Calu3 (cell line): Measurements from ENCODE around the gene MYH15. TPM values are rescaled to one million over a fixed set of nuclear protein-coding genes. Genes with fewer than 3 reads are reported as not detected.
A peak's percentile ranks its signal among the peaks of the same experiment; 100 is the strongest.

Experiments used
- Bru-seq: library from RNA; stranded (reverse); fragments of 400-500 nt; gene quantifications from one replicate; lab custom pipeline; 2021; lab: Mats Ljungman, UMichigan
- BruChase-seq, 2 experiments: library from RNA; stranded (reverse); fragments of 400-500 nt; gene quantifications; one replicate each; lab custom pipeline; 2021; lab: Mats Ljungman, UMichigan
- BruUV-seq: library from RNA; stranded (reverse); fragments of 400-500 nt; replicated peaks from 2 replicates; lab custom pipeline; 2021; lab: Mats Ljungman, UMichigan
- CTCF ChIA-PET: fragments of 300-600 bp; sonication (Branson Sonifier 250); formaldehyde crosslinking; loops from one replicate; lab custom pipeline; 2022; ENCODE audit warnings: antibody characterized with exemption; lab: Charles Lee
- DNase-seq: peaks from one replicate; pipeline ENCODE4 v3.0.0; 2022
- H3K27ac Mint-ChIP-seq: one replicate; pipeline ENCODE4 v1.8.0; 2022; ENCODE audit warnings: mixed read lengths; ENCODE audit not compliant: unreplicated experiment
- H3K27me3 Mint-ChIP-seq: one replicate; pipeline ENCODE4 v1.8.0; 2022; ENCODE audit warnings: mixed read lengths; ENCODE audit not compliant: unreplicated experiment
- H3K36me3 Mint-ChIP-seq: one replicate; pipeline ENCODE4 v1.8.0; 2022; ENCODE audit warnings: mild to moderate bottlenecking, moderate library complexity, mixed read lengths; ENCODE audit not compliant: insufficient read depth, unreplicated experiment
- H3K4me1 Mint-ChIP-seq: one replicate; pipeline ENCODE4 v1.8.0; 2022; ENCODE audit warnings: mild to moderate bottlenecking, low read depth, mixed read lengths; ENCODE audit not compliant: unreplicated experiment
- H3K4me3 Mint-ChIP-seq: one replicate; pipeline ENCODE4 v1.8.0; 2022; ENCODE audit warnings: mild to moderate bottlenecking, low read depth, moderate library complexity, mixed read lengths; ENCODE audit not compliant: unreplicated experiment
- H3K9me3 Mint-ChIP-seq: one replicate; pipeline ENCODE4 v1.8.0; 2022; ENCODE audit warnings: low read depth, mixed read lengths; ENCODE audit not compliant: unreplicated experiment
- intact Hi-C: fragments of 100-400 bp; cut with micrococcal nuclease; formaldehyde crosslinking; loops from one replicate; pipeline ENCODE4 v1.10.0; 2022; ENCODE audit not compliant: unreplicated experiment
- long read RNA-seq: library from polyadenylated mRNA; stranded (forward); transcript quantifications from one replicate; pipeline ENCODE4 v2.0.0, GENCODE V29; 2022
- total RNA-seq: library from RNA; stranded (reverse); gene quantifications from 2 replicates; pipeline ENCODE4 v1.2.3, GENCODE V29; 2022
- TF ChIP-seq, protein P1 (sequence below): fragments of 200-600 bp; IDR thresholded peaks from one replicate; pipeline ENCODE4 v1.8.0; 2022; ENCODE audit warnings: antibody characterized with exemption; ENCODE audit not compliant: unreplicated experiment

The MYH15 gene
- 0.35 and 0.64 TPM in 2 replicates for total RNA-seq
- Bru-seq, nascent RNA: percentile 29 among the genes with signal in this experiment
- percentile 36 among the genes with signal in this experiment for BruChase-seq, experiment 1, labeled RNA remaining after a 6-hour chase
- BruChase-seq, experiment 2, labeled RNA remaining after a 2-hour chase: percentile 22 among the genes with signal in this experiment
- long read RNA-seq: 0 reads

DNA sequence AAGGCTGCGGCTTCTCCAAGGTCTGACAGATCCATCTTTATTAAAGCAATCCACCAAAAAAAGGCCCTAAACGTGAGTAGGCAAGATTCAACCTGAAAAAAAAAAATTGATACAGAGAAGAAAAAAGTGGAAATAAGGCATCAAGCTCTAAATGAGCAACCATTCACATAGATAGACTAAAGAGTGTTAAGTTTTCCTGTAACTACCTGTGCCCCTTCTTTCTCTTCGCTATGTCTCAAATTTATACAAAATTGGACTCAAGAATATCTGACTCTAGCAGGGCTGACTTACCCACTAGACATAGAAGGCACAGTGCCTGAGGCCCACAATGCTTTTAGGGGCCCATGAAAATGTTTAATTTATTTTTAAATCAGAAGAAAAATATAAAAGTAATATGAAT, at the start of gene MYH15:
MYH15 (minus strand) TSS at position 101 of the 400 bp plus-strand sequence; CDS start at position 35, 66 bp downstream.
- no TSS peak for BruUV-seq
- Mint-ChIP-seq H3K27ac (no peak within 1 kb of the TSS), H3K9me3 (no peaks in the 10 kb centered on the region), H3K4me3 (no peak within 1 kb of the TSS), H3K36me3 (no peaks in the 10 kb centered on the region), H3K27me3 (no peaks in the 10 kb centered on the region), H3K4me1 (no peaks in the 10 kb centered on the region)
- intact Hi-C loops: no loop called here
- no peak for DNase-seq
- TF ChIP-seq, protein P1, sequence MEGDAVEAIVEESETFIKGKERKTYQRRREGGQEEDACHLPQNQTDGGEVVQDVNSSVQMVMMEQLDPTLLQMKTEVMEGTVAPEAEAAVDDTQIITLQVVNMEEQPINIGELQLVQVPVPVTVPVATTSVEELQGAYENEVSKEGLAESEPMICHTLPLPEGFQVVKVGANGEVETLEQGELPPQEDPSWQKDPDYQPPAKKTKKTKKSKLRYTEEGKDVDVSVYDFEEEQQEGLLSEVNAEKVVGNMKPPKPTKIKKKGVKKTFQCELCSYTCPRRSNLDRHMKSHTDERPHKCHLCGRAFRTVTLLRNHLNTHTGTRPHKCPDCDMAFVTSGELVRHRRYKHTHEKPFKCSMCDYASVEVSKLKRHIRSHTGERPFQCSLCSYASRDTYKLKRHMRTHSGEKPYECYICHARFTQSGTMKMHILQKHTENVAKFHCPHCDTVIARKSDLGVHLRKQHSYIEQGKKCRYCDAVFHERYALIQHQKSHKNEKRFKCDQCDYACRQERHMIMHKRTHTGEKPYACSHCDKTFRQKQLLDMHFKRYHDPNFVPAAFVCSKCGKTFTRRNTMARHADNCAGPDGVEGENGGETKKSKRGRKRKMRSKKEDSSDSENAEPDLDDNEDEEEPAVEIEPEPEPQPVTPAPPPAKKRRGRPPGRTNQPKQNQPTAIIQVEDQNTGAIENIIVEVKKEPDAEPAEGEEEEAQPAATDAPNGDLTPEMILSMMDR: no peak
- CTCF ChIA-PET: no interaction called here

DNA sequence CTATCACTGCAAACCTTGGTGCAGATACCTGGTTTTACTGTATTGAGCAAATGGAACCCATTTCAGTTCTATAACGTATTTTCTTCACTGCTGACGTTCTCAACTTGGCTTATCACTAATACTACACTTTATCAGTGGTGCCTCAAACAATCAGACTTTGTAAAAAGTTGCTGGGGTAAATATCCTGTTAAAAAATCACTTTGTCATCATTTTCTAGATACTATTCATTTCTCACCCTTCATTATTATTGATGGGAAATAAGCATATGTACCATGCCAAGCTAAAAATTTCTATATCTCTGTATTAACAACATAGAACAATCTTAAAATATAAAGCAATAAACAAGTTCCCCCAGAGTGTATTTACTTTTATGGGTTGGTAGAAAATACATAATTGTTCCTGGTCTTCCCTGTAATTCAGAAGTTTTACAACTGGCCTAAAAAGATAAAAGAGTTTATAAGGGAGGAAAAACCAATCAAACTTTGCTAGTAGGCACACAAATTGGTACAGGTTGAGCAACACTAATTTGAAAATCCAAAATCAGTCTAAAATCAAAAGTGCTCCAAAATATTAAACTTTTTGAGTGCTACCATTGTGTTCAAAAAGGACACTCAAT, 45.7 kb upstream of the MYH15 start:
- Mint-ChIP-seq H3K9me3 (no peaks in the 10 kb centered on the region), H3K4me3 (peak overlapping the region; percentile 59), H3K4me1 (peaks cover 31% of the 10 kb centered on the region), H3K27ac (peak overlapping the region; percentile 88), H3K36me3 (peaks cover 17% of the 10 kb centered on the region), H3K27me3 (no peaks in the 10 kb centered on the region)
- TF ChIP-seq, protein P1: no peak
- DNase-seq: no peak
- BruUV-seq: TSS peak; percentile 51
- CTCF ChIA-PET: interaction anchor here (1.0 kb wide), 1 partner anchor 10 kb away, joined by 3 read pairs; no protein-coding TSS in a partner anchor
- intact Hi-C loops: no loop called here

DNA sequence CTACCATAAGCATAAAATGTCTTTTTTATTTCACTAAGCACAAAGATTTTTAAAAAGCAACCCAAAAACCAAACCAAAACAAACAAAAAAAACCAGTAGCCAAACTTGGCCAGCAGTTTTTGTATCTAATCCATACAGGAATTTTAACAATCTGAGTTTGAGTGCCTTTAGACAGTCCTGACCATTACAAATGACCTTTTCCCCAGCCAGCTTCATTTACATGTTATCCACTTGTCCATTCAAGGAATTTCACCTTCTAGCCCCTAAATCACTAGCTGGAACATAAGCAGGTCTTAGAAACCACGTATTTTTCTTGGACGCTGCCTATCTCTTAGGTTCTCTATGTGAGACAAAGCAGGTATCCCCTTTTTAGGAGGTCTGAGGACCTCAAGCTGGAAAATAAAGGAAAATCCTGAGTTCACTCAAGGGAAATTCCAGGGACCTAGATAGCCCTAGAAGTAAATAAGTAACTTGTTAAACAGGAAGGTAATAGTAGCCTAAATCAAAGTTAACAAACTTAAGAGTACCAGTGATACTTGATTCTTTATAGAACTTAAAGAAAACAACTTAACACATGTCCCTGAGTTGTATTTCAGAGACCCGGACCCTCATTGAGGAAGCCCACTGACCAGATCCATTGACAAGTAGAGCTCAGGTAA, 44.6 kb upstream of the MYH15 start:
- no peak for DNase-seq
- Mint-ChIP-seq H3K36me3 (peaks cover 15% of the 10 kb centered on the region), H3K4me3 (peak overlapping the region; percentile 59), H3K9me3 (no peaks in the 10 kb centered on the region), H3K27ac (peak overlapping the region; percentile 88), H3K27me3 (no peaks in the 10 kb centered on the region), H3K4me1 (peaks cover 31% of the 10 kb centered on the region)
- CTCF ChIA-PET: interaction anchor here (0.8 kb wide), 1 partner anchor 360 kb away, joined by 3 read pairs; no protein-coding TSS in a partner anchor
- intact Hi-C loops: no loop called here
- BruUV-seq: no TSS peak
- TF ChIP-seq, protein P1: no peak

DNA sequence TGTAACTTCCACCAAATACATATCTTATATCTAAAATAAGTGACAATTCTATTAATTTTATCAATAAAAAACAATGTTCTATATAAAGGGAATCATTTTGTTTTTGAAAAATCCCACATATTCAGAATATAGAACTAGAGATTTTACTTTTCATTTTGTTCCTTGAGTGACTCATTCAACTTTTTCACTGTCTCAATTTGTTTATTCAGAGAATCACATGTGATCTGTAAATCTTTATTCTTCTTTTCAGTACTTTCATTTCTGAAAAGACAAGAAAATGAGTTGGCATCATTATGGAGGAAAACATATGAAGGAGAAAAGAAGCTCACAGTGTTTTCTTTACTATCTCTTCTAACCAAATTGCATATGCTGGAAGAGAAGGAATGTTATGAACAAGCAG, 43.8 kb upstream of the MYH15 start:
- peaks cover 31% of the 10 kb centered on the region for H3K4me1 Mint-ChIP-seq
- DNase-seq: no peak
- intact Hi-C loops: no loop called here
- no peaks in the 10 kb centered on the region for H3K27me3 Mint-ChIP-seq
- BruUV-seq: no TSS peak
- no peaks in the 10 kb centered on the region for H3K9me3 Mint-ChIP-seq
- H3K36me3 Mint-ChIP-seq: peaks cover 15% of the 10 kb centered on the region
- CTCF ChIA-PET: interaction anchor here (0.8 kb wide), 2 partner anchors 48 to 361 kb away, joined by 3 read pairs; no protein-coding TSS in a partner anchor
- H3K27ac Mint-ChIP-seq: peak overlapping the region; percentile 88
- TF ChIP-seq, protein P1: no peak
- H3K4me3 Mint-ChIP-seq: no peak overlapping the region
